ENCODE results near the gene CADPS2. TPM values are rescaled to one million over a fixed set of nuclear protein-coding genes. Genes with fewer than 3 reads are reported as not detected.

CADPS2 gene
- total RNA-seq, 1 donor from 2014 or later, result 10.1 TPM

DNA sequence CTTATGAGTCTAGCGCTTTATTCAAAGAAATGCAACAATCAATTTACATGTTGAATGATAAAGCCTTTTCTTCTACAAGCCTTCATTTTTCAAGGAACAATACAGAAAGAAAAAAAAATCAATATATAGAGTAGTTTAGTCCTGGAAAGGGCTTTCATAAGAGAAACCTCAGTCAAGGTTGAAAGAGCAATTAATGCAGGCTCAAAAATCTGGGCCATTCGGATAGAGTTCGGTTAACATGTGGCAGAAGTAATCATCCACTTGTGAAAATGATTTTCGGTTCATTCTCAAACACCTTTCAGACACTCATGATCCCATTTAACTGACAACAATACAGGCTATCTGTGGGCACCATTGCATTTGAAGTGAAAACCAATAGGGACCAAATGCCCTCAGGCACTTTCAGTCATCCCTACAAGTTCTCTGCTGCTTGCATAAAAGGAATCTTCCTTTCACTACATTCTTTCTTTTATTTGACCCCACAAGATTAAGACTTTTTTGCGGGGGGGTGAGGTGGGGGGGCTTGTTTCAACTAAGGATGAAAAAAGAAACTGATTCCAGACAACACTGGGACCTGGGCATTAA is 365.2 kb downstream of the CADPS2 start:
- Mint-ChIP-seq H3K27ac (no peak overlapping the region), H3K4me1 (ENCODE audit: unreplicated experiment) (no peaks in the 10 kb centered on the region), H3K4me3 (no peak overlapping the region), H3K36me3 (no peaks in the 10 kb centered on the region), H3K9me3 (no peaks in the 10 kb centered on the region), H3K27me3 (peaks cover 9% of the 10 kb centered on the region)
- TF ChIP-seq, protein P1, sequence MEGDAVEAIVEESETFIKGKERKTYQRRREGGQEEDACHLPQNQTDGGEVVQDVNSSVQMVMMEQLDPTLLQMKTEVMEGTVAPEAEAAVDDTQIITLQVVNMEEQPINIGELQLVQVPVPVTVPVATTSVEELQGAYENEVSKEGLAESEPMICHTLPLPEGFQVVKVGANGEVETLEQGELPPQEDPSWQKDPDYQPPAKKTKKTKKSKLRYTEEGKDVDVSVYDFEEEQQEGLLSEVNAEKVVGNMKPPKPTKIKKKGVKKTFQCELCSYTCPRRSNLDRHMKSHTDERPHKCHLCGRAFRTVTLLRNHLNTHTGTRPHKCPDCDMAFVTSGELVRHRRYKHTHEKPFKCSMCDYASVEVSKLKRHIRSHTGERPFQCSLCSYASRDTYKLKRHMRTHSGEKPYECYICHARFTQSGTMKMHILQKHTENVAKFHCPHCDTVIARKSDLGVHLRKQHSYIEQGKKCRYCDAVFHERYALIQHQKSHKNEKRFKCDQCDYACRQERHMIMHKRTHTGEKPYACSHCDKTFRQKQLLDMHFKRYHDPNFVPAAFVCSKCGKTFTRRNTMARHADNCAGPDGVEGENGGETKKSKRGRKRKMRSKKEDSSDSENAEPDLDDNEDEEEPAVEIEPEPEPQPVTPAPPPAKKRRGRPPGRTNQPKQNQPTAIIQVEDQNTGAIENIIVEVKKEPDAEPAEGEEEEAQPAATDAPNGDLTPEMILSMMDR (conservative IDR thresholded peaks at IDR 0.05), result no peak
- no peak for DNase-seq (ENCODE audit: extremely low spot score, unreplicated experiment)

DNA sequence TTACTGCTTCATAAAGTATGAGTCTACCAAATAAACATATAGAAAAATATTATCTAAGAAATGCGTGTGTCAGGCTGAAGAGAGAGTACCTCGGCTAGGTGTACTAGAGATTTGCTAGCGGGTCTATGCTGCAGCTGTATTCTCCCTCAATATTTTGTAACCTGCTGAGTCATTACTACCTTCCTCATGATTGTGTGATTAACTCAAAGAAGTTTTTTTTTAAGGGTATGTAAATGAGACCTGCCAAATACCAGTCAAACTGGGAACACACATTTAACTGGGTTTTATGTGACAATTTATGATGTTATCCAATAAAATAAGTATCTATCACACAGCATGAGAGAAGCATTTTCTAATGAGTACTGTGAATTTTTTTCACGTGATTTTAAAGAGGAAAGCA is 367.8 kb downstream of the CADPS2 start:
- Mint-ChIP-seq H3K27me3 (peaks cover 9% of the 10 kb centered on the region), H3K4me1 (ENCODE audit: unreplicated experiment) (no peaks in the 10 kb centered on the region), H3K27ac (no peak overlapping the region), H3K9me3 (no peaks in the 10 kb centered on the region), H3K36me3 (no peaks in the 10 kb centered on the region), H3K4me3 (no peak overlapping the region)
- TF ChIP-seq, protein P1 (conservative IDR thresholded peaks at IDR 0.05), result no peak
- no peak for DNase-seq (ENCODE audit: extremely low spot score, unreplicated experiment)

DNA sequence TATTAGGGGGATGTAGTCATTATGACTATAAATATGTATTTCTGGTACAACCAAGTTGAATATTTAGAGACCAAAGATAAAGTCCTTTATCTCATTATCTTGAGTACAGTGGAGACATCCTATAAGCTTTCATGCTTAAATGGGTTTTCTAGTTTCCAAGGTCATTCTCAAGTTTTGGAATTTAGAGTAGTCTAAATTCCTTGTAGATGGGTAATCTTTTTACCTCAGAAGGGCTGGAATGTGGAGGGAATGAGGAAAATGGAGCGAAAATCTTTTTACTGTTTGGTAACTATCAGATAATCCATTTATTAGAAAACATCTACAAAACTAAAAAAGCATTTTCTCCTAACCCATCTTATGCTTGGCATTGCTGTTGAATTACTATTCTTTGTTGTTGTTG is 368.7 kb downstream of the CADPS2 start:
- TF ChIP-seq, protein P1 (conservative IDR thresholded peaks at IDR 0.05), result no peak
- no peaks in the 10 kb centered on the region for H3K4me1 Mint-ChIP-seq (ENCODE audit: unreplicated experiment)

DNA sequence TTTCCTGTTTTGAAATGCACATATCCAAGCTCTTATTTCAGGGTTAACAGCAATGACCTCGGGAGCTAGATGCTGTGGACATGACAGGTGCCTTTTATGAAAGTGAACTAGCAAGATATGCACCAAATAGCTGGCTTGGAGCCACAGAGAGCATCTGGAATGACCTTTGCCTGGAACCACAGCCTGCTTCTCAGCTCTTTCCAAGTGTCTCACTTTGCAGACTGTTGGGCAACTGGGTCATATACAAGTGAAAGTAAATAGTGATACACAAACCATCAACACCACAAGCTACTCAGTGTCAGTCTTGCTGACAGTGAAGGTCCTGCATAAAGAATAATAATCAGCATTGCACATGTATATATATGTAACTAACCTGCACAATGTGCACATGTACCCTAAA is 370.9 kb downstream of the CADPS2 start:
- no peaks in the 10 kb centered on the region for H3K4me1 Mint-ChIP-seq (ENCODE audit: unreplicated experiment)
- no peak overlapping the region for H3K4me3 Mint-ChIP-seq
- H3K9me3 Mint-ChIP-seq, result no peaks in the 10 kb centered on the region
- no peaks in the 10 kb centered on the region for H3K27me3 Mint-ChIP-seq
- no peak for DNase-seq (ENCODE audit: extremely low spot score, unreplicated experiment)
- no peak overlapping the region for H3K27ac Mint-ChIP-seq
- no peaks in the 10 kb centered on the region for H3K36me3 Mint-ChIP-seq
- TF ChIP-seq, protein P1 (conservative IDR thresholded peaks at IDR 0.05), result no peak

More for the DNA sequence above, 368.7 kb downstream of the CADPS2 start:
- Mint-ChIP-seq H3K9me3 (no peaks in the 10 kb centered on the region), H3K27ac (no peak overlapping the region), H3K36me3 (no peaks in the 10 kb centered on the region), H3K4me3 (no peak overlapping the region), H3K27me3 (peaks cover 9% of the 10 kb centered on the region)
- no peak for DNase-seq (ENCODE audit: extremely low spot score, unreplicated experiment)

DNA sequence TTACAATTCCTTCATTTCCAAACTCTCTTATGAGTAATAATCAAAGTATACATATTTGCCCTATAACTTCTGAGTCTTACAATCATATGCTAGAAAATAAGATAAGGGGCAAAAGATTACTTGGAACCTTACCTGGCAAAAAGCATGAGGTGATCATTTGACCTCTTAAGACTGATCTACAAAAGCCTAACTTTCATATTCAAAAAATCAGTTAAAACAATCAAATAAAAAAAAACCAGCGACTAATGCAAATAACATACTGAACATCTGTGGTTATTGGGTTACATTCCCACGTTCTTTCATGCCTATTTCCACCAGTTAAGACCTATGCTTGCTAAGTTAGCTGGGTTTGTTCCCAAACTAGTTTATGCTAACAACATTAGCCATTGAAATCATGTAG is 375.0 kb downstream of the CADPS2 start:
- H3K4me1 Mint-ChIP-seq (ENCODE audit: unreplicated experiment), result no peaks in the 10 kb centered on the region
- H3K27ac Mint-ChIP-seq, result no peak overlapping the region
- no peaks in the 10 kb centered on the region for H3K27me3 Mint-ChIP-seq
- H3K4me3 Mint-ChIP-seq, result no peak overlapping the region
- no peak for DNase-seq (ENCODE audit: extremely low spot score, unreplicated experiment)
- H3K9me3 Mint-ChIP-seq, result no peaks in the 10 kb centered on the region
- no peaks in the 10 kb centered on the region for H3K36me3 Mint-ChIP-seq
- TF ChIP-seq, protein P1 (conservative IDR thresholded peaks at IDR 0.05), result no peak

DNA sequence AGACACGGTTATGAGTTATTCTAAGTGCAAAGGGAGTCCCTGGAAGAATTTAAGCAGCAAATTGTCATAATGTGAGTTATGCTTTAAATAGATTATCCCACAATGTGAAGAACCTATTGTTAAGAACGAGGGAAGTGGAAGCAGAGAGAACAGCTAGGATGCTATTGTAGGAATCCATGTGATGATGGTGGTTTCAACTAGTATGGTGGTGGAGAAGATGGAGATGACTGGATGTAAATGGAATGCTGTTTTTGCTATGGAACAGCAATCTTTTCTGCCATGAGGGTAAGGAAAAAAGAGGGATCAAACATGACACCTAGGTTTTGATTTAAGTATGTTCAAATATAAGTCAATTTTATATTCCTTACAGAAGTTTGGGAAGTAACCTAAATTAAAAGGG is 378.7 kb downstream of the CADPS2 start:
- Mint-ChIP-seq H3K9me3 (no peaks in the 10 kb centered on the region), H3K27ac (no peak overlapping the region), H3K27me3 (no peaks in the 10 kb centered on the region), H3K4me1 (ENCODE audit: unreplicated experiment) (no peaks in the 10 kb centered on the region), H3K4me3 (no peak overlapping the region), H3K36me3 (no peaks in the 10 kb centered on the region)
- DNase-seq (ENCODE audit: extremely low spot score, unreplicated experiment), result no peak
- TF ChIP-seq, protein P1 (conservative IDR thresholded peaks at IDR 0.05), result no peak
